Fibroblast of pulmonary artery (primary cell): ENCODE measurements around the gene RAD18.
A peak's percentile ranks its signal among the peaks of the same experiment; 100 is the strongest.

Source experiments
- DNase-seq: peaks from one replicate; pipeline ENCODE4 v3.0.0-alpha.2; 2010; ENCODE audit warnings: low read depth
- H3K4me3 ChIP-seq: replicated peaks from 2 replicates; pipeline ENCODE4 v1.5.1; 2011; ENCODE audit warnings: low read depth, mild to moderate bottlenecking, control low read depth, low read length, moderate library complexity
- TF ChIP-seq, protein P1 (sequence below): IDR thresholded peaks from 2 replicates; pipeline ENCODE4 v1.5.1; 2011; ENCODE audit warnings: mild to moderate bottlenecking, control low read depth, low read length, inconsistent platforms; ENCODE audit errors: missing control alignments

Gene RAD18

GRCh38 chr3:8891774-8892173 is 71.5 kb downstream of the RAD18 start:
- DNase-seq = no peak
- H3K4me3 ChIP-seq = no peak overlapping the region
- TF ChIP-seq, protein P1, sequence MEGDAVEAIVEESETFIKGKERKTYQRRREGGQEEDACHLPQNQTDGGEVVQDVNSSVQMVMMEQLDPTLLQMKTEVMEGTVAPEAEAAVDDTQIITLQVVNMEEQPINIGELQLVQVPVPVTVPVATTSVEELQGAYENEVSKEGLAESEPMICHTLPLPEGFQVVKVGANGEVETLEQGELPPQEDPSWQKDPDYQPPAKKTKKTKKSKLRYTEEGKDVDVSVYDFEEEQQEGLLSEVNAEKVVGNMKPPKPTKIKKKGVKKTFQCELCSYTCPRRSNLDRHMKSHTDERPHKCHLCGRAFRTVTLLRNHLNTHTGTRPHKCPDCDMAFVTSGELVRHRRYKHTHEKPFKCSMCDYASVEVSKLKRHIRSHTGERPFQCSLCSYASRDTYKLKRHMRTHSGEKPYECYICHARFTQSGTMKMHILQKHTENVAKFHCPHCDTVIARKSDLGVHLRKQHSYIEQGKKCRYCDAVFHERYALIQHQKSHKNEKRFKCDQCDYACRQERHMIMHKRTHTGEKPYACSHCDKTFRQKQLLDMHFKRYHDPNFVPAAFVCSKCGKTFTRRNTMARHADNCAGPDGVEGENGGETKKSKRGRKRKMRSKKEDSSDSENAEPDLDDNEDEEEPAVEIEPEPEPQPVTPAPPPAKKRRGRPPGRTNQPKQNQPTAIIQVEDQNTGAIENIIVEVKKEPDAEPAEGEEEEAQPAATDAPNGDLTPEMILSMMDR = no peak

GRCh38 chr3:8891303-8891702 is 72.0 kb downstream of the RAD18 start:
- no peak for DNase-seq
- TF ChIP-seq, protein P1 = no peak
- no peak overlapping the region for H3K4me3 ChIP-seq

DNA sequence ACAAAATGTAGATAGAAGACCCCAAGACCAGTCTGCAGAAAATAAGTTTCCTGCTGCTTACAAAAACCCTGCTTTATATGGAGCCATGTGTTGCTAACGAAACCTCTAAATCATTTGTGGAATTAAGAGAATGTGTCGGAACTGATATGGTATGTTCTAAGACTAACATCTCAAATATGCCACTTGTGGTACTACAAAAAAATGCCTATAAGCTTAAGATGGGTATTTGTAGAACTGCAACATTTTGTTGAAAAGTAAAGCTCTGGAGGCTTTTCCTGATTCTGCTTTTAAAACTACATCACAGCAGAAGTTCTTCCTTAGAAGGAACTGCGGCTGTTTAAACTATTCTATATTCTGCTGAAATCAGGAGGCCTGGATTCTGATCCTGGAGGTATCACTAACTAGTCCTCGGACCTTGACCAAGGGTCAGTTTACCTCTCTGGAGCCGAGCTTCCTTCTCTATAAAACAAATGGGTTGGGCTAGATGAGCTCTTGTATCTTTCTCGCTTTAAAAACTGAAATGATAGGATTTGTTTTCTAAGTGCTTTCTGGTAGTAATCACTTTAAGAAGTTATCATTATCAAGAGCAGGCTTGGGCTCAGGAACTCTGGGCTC is 74.9 kb downstream of the RAD18 start:
- no peak overlapping the region for H3K4me3 ChIP-seq
- TF ChIP-seq, protein P1 = no peak
- DNase-seq = peak; percentile 77

- TF ChIP-seq, protein P1 = no peak
- no peak for DNase-seq
- no peak overlapping the region for H3K4me3 ChIP-seq
These were observed 75.6 kb downstream of the RAD18 start for GRCh38 chr3:8887435-8888300.

- H3K4me3 ChIP-seq = no peak overlapping the region
- DNase-seq = no peak
- TF ChIP-seq, protein P1 = no peak
These were observed 76.7 kb downstream of the RAD18 start for GRCh38 chr3:8886546-8886945.

DNA sequence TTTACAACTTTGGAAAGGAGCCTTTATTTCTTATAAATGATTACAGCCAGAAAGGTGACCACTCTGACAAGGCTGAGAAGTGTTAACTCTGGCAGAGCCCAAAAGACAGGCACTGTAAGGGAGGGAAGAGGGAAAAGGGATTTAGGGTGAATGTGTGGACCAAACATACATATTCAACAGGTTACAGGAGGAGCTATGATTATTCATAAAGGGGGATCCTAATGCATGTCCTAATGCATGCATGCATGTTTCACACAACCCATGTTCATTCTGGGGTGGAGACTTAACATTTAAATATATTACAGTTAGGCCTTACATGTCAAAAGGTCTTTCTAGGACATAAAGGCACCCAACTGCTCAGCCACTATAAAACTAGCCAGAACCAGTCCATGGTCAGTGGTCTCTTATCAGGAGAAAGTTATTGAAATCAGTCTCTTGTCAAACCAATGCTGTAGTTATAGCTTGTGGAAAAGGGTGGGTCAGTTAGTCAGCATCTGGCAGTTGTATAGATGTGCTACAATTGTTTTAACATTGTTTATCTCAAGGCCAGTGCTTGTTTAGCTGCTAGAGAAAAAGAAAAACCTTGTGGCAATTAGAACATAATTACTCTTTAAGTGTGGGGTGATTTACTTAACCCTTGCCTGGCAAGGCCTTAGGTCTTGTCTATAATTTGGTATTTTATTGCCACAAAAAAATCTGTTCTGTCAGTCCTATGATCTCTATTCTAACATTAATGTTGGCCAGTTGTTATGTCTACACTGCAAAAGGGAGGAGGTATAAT is 77.5 kb downstream of the RAD18 start:
- TF ChIP-seq, protein P1 = no peak
- H3K4me3 ChIP-seq = no peak overlapping the region
- no peak for DNase-seq
